Stomach smooth muscle (tissue), 2 donors: ENCODE data around the gene SOHLH1.

Experiments
- H3K27ac ChIP-seq: one replicate; pipeline ENCODE4 v1.7.0; 2013; ENCODE audit warnings: mild to moderate bottlenecking, low read length, inconsistent platforms
- H3K27me3 ChIP-seq, 2 donors: one replicate each; pipeline ENCODE4 v1.7.0; 2013; ENCODE audit warnings: low read length in 2 of 2; ENCODE audit not compliant: insufficient read depth in 2 of 2, control insufficient read depth in 1 of 2
- H3K36me3 ChIP-seq, 2 donors: one replicate each; pipeline ENCODE4 v1.7.0; 2013; ENCODE audit warnings: low read length in 2 of 2; ENCODE audit not compliant: control insufficient read depth in 2 of 2, insufficient read depth in 2 of 2
- H3K4me1 ChIP-seq: one replicate; pipeline ENCODE4 v1.7.0; 2013; ENCODE audit warnings: low read length; ENCODE audit not compliant: control insufficient read depth, insufficient read depth
- H3K4me3 ChIP-seq, 2 donors: one replicate each; pipeline ENCODE4 v1.7.0; 2013; ENCODE audit warnings: low read length in 2 of 2
- H3K9ac ChIP-seq, 2 donors: one replicate each; pipeline ENCODE4 v1.7.0; 2013; ENCODE audit warnings: low read length in 2 of 2, mild to moderate bottlenecking in 1 of 2
- H3K9me3 ChIP-seq, 2 donors: one replicate each; pipeline ENCODE4 v1.7.0; 2013; ENCODE audit warnings: low read length in 2 of 2; ENCODE audit not compliant: control insufficient read depth in 2 of 2
- donor health status: healthy.
- donor health status: Pancreatic carcinoma.

The SOHLH1 gene, protein sequence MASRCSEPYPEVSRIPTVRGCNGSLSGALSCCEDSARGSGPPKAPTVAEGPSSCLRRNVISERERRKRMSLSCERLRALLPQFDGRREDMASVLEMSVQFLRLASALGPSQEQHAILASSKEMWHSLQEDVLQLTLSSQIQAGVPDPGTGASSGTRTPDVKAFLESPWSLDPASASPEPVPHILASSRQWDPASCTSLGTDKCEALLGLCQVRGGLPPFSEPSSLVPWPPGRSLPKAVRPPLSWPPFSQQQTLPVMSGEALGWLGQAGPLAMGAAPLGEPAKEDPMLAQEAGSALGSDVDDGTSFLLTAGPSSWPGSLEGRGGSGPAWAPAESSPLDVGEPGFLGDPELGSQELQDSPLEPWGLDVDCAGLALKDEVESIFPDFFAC

GRCh38 chr9:135699440-135699839 is at the start of gene SOHLH1:
SOHLH1 (minus strand) TSS chr9:135699481; CDS start chr9:135699467, 14 bp downstream.
- no peak within 1 kb of the TSS for H3K9ac ChIP-seq
- H3K27ac ChIP-seq = no peak within 1 kb of the TSS
- H3K27me3 ChIP-seq = peaks cover 23 to 28% of the 10 kb centered on the region in 2 donors
- no peak within 1 kb of the TSS for H3K4me3 ChIP-seq
- H3K4me1 ChIP-seq = peaks cover 7% of the 10 kb centered on the region
- no peaks in the 10 kb centered on the region for H3K36me3 ChIP-seq
- H3K9me3 ChIP-seq = no peaks in the 10 kb centered on the region

DNA sequence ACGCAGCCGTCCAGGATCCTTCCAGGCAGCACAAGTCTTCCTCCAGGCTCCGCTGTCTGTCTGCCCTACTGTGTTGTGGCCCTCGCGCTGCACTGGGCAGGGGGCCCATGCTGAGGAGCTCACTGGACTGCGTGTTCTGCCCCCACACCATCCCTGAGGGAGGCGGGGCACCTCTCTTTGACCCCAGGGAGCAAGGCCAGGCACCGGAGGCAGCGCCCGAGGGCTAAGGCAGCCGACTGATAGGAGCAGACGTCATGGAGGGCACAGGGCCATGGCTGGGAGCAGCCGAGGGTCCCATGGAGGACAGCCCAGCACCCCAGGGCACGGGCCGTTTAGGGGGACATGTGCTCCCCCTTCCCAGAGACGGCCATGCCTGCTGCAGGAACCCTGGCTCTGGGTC is 49.4 kb upstream of the SOHLH1 start:
- Histone ChIP-seq H3K27me3 (peaks cover 0 to 6% of the 10 kb centered on the region in 2 donors), H3K36me3 (no peaks in the 10 kb centered on the region), H3K4me3 (no peak overlapping the region), H3K9me3 (peaks cover 0 to 4% of the 10 kb centered on the region in 2 donors), H3K9ac (no peak overlapping the region), H3K27ac (no peak overlapping the region), H3K4me1 (no peaks in the 10 kb centered on the region)

DNA sequence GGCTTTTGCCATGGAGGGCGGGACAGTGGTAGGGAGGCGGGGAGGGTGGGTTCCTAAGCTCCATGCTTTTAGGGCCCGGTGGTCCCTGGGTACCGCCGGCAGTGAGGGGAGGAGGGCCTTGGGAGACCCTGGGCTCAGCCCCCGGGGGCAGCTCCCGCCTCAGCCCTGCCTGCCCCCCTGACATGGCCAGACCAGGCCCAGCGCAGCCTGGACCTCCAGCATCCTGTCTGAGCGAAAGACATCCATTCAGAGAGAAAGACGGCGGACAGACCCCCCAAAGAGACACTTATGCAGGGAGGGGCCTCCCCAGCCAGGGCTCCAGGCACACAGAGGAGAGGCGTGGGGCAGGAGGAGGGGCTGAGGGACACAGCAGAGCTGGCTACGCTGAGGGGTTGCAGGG is 48.0 kb upstream of the SOHLH1 start:
- peaks cover 2 to 6% of the 10 kb centered on the region in 2 donors for H3K27me3 ChIP-seq
- no peaks in the 10 kb centered on the region for H3K36me3 ChIP-seq
- H3K9me3 ChIP-seq = peaks cover 0 to under 1% of the 10 kb centered on the region in 2 donors
- H3K27ac ChIP-seq = no peak overlapping the region
- no peaks in the 10 kb centered on the region for H3K4me1 ChIP-seq
- H3K4me3 ChIP-seq = no peak overlapping the region
- no peak overlapping the region for H3K9ac ChIP-seq

DNA sequence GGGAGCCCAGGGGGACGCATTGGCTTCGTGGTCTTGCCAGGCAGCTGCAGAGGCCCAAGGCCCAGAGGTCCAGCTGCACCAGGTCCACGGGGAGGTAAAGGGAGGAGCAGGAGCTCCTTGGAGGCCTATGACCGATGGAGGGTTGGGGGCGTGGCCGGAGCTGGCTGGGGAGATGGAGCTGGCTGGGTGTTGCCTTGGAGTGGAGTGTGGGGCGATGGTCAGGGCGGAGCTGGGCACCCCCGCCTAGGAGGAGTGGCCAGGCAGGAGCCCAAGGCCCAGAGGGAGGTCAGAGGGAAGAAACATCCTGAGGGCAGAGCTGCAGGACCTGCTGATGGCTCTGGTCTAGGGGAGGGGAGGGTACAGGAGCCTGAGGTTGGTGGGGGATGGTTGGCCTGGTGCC is 47.3 kb upstream of the SOHLH1 start:
- no peak overlapping the region for H3K9ac ChIP-seq
- H3K36me3 ChIP-seq = no peaks in the 10 kb centered on the region
- no peaks in the 10 kb centered on the region for H3K9me3 ChIP-seq
- no peak overlapping the region for H3K27ac ChIP-seq
- no peak overlapping the region for H3K4me3 ChIP-seq
- no peaks in the 10 kb centered on the region for H3K4me1 ChIP-seq
- H3K27me3 ChIP-seq = peaks cover 2 to 6% of the 10 kb centered on the region in 2 donors

DNA sequence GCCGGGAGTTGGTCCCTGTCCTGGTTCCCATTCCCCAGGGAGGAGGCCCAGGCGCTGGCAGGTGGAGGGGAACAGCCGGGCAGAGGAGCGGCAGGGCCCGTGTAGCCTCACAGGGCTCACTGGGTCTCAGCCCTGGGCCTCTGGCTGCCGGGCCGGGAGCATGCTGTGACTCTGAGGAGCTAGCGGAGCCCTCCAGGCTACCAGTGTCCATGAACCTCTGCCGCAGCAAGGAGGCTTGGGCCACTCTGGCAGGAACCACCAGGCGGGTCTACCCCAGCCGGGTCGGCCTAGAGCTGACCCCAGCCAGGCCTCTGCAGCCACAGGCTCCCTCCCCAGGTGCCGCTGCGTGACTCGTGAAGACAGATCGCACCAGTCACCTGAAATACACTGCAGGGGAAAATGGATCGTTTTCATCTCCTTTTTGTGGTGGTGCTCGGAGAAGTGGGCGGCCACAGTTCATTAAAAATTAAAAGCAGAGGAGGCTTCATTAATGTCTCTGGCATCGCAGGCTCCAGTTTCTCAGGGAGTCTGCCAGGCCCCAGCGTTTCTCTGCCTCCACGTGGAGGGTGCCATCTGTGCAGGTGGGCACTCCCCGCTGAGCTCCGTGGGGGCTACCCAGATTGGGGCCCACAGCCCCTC is 46.5 kb upstream of the SOHLH1 start:
- Histone ChIP-seq H3K4me3 (no peak overlapping the region), H3K27me3 (peaks cover 4 to 5% of the 10 kb centered on the region in 2 donors), H3K4me1 (no peaks in the 10 kb centered on the region), H3K27ac (no peak overlapping the region), H3K9me3 (no peaks in the 10 kb centered on the region), H3K36me3 (no peaks in the 10 kb centered on the region), H3K9ac (no peak overlapping the region)

DNA sequence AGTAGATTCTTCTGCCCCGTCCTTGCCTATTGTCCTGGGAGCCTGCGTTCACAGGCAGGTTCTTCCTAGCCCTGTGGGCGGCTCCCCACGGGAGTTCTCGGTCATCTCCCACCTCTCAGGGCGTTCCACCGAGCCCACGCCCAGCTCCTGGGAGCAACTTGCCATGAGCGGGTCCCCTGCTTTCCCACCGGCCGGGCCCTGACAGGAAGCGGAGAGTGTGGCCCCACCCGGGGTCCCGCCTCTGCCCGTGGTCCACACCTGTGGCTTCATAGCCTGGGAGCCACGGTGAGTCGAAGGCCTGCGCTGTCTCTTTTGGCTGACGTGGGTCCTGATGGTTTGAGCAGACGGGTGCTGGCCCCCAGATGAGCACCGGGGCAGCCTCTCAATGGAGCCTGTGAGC is 45.9 kb upstream of the SOHLH1 start:
- Histone ChIP-seq H3K4me1 (no peaks in the 10 kb centered on the region), H3K36me3 (no peaks in the 10 kb centered on the region), H3K27ac (no peak overlapping the region), H3K9me3 (no peaks in the 10 kb centered on the region), H3K4me3 (no peak overlapping the region), H3K27me3 (peaks cover 4 to 5% of the 10 kb centered on the region in 2 donors), H3K9ac (no peak overlapping the region)

DNA sequence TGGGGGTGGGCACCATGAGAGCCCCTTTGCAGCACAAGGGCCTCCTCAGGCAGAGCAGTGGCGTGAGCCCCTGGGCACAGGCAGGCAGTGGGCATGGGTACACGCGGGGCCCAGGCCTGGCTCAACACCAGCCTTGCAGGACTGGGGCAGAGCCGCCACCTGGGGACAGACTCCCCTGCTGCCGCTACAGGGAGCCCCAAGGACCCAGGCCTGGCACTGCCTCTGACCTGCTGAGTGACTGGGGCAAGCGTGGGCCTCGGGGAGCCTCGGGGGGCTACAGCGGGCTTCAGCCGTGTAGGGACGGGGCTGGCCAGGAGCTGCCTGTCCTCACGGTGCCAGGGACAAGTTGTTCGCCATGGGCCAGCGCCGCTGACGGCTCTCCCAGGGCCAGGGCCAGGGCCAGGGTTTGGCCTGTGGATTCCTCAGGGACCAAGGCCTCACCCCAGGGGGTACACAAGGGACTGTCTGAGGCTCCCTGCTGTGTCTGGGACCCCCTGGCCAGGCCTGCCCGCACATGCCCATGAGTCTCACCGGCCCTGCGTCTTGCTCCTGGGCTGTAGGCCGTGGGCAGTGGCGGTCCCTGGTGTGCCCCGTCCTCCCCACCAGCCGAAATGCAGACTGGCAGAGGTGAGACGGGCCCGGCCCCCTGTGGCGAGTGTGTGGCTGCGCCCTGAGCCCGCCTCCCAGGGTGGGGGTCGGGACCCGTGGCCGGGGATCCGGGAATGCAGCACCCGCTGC is 45.2 kb upstream of the SOHLH1 start:
- Histone ChIP-seq H3K4me1 (no peaks in the 10 kb centered on the region), H3K36me3 (no peaks in the 10 kb centered on the region), H3K9me3 (no peaks in the 10 kb centered on the region), H3K27me3 (peaks cover 5 to 9% of the 10 kb centered on the region in 2 donors), H3K9ac (no peak overlapping the region), H3K27ac (no peak overlapping the region), H3K4me3 (no peak overlapping the region)

- Histone ChIP-seq H3K27ac (no peak overlapping the region), H3K4me3 (no peak overlapping the region), H3K4me1 (no peaks in the 10 kb centered on the region), H3K9me3 (no peaks in the 10 kb centered on the region), H3K27me3 (peaks cover 6 to 12% of the 10 kb centered on the region in 2 donors), H3K36me3 (no peaks in the 10 kb centered on the region), H3K9ac (no peak overlapping the region)
Measured at GRCh38 chr9:135743546-135744332, 44.5 kb upstream of the SOHLH1 start.

GRCh38 chr9:135743021-135743420 is 43.7 kb upstream of the SOHLH1 start:
- H3K27ac ChIP-seq = no peak overlapping the region
- peaks cover 7 to 14% of the 10 kb centered on the region in 2 donors for H3K27me3 ChIP-seq
- no peaks in the 10 kb centered on the region for H3K36me3 ChIP-seq
- no peaks in the 10 kb centered on the region for H3K9me3 ChIP-seq
- H3K4me1 ChIP-seq = no peaks in the 10 kb centered on the region
- no peak overlapping the region for H3K9ac ChIP-seq
- H3K4me3 ChIP-seq = no peak overlapping the region
